Measurements from ENCODE around the gene SLX9.

DNA sequence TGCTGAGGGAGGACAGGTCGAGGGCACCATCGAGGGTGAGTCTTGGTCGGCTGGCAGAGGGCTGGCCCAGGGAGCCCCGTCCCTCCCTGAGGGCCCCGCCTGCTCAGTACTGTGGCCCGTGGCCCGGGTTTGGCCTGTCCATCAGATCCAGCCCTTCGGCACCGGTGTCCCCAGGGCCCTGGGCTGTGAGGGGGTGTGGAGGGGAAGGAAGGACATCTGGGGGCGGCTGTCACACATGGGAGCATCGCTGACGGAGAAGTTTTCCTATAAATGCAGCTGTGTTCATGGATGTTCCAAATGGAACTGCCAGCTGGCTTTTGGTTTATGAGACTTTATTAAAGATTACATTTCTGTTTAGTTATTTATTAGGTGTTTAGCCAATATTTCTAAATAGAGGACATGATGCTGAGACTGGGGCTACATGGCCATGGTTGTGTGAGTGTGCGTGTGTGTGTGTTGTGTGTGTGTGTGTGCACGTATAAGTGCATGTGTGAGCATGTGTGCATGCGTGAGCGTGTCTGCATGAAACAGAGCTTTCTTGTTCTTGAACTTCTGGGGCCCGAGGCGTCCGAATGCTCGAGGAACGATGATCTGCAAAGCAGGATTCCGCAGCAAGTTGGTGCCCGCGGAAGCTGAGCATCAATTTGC, 54.3 kb downstream of the SLX9 start:
- TF ChIP-seq, protein P1, sequence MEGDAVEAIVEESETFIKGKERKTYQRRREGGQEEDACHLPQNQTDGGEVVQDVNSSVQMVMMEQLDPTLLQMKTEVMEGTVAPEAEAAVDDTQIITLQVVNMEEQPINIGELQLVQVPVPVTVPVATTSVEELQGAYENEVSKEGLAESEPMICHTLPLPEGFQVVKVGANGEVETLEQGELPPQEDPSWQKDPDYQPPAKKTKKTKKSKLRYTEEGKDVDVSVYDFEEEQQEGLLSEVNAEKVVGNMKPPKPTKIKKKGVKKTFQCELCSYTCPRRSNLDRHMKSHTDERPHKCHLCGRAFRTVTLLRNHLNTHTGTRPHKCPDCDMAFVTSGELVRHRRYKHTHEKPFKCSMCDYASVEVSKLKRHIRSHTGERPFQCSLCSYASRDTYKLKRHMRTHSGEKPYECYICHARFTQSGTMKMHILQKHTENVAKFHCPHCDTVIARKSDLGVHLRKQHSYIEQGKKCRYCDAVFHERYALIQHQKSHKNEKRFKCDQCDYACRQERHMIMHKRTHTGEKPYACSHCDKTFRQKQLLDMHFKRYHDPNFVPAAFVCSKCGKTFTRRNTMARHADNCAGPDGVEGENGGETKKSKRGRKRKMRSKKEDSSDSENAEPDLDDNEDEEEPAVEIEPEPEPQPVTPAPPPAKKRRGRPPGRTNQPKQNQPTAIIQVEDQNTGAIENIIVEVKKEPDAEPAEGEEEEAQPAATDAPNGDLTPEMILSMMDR (IDR thresholded peaks at IDR 0.05): no peak
- no peak for TF ChIP-seq POLR2A (IDR thresholded peaks at IDR 0.05)
